GM12892 (cell line): ENCODE measurements around the gene PCDHGB4.
"Not testable (repeated sequence)": the region's sequence is repeated elsewhere in the genome, so short reads cannot be mapped to it uniquely, and the experiment has no call there.

Source experiments
- DNase-seq: peaks from one replicate; pipeline ENCODE4 v3.0.0; 2011; ENCODE audit not compliant: insufficient read length
- FAIRE-seq: peaks from 2 replicates; lab custom pipeline; 2011; peaks lifted over from hg19 to GRCh38; lab: Jason Lieb, UNC
- POLR2A ChIP-seq: IDR thresholded peaks from 2 replicates; pipeline ENCODE4 v1.6.1; 2011; ENCODE audit warnings: low read depth, low read length, control low read depth
- POLR2AphosphoS5 ChIP-seq: IDR thresholded peaks from 2 replicates; pipeline ENCODE4 v1.6.1; 2011; ENCODE audit warnings: low read depth, low read length, control low read depth
- TAF1 ChIP-seq: IDR thresholded peaks from 2 replicates; pipeline ENCODE4 v1.6.1; 2011; ENCODE audit warnings: low read depth, mild to moderate bottlenecking, control low read depth, low read length, borderline replicate concordance

The PCDHGB4 gene

GRCh38 chr5:141371572-141372475 lies 15.7 kb upstream of the PCDHGB4 start:
- FAIRE-seq, result no peak
- DNase-seq, result no peak
- no peak for TF ChIP-seq TAF1
- TF ChIP-seq POLR2A, result no peak
- no peak for TF ChIP-seq POLR2AphosphoS5

- TF ChIP-seq TAF1, result no peak
- no peak for TF ChIP-seq POLR2AphosphoS5
- TF ChIP-seq POLR2A, result no peak
- FAIRE-seq (no peak), DNase-seq (no peak)
Measured at GRCh38 chr5:141373673-141374317, 13.7 kb upstream of the PCDHGB4 start, which contains the start of gene PCDHGA6. PCDHGA6 (plus strand) TSS chr5:141373891; CDS start chr5:141374084, 193 bp downstream.

DNA sequence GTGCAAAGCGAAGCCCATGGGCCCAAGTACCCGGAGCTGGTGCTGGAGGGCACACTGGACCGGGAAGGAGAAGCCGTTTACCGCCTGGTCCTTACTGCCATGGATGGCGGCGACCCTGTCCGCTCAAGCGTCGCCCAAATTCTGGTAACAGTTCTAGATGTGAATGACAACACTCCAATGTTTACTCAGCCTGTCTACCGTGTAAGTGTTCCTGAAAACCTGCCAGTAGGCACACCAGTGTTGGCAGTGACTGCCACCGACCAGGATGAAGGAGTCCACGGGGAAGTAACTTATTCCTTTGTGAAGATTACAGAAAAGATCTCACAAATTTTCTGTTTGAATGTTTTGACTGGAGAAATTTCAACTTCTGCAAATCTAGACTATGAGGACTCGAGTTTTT lies 12.9 kb upstream of the PCDHGB4 start:
- DNase-seq (no peak), FAIRE-seq (no peak)
- TF ChIP-seq TAF1, result no peak
- no peak for TF ChIP-seq POLR2A
- no peak for TF ChIP-seq POLR2AphosphoS5

- DNase-seq, FAIRE-seq: not testable (repeated sequence)
Measured at GRCh38 chr5:141375444-141376155, 11.9 kb upstream of the PCDHGB4 start.

DNA sequence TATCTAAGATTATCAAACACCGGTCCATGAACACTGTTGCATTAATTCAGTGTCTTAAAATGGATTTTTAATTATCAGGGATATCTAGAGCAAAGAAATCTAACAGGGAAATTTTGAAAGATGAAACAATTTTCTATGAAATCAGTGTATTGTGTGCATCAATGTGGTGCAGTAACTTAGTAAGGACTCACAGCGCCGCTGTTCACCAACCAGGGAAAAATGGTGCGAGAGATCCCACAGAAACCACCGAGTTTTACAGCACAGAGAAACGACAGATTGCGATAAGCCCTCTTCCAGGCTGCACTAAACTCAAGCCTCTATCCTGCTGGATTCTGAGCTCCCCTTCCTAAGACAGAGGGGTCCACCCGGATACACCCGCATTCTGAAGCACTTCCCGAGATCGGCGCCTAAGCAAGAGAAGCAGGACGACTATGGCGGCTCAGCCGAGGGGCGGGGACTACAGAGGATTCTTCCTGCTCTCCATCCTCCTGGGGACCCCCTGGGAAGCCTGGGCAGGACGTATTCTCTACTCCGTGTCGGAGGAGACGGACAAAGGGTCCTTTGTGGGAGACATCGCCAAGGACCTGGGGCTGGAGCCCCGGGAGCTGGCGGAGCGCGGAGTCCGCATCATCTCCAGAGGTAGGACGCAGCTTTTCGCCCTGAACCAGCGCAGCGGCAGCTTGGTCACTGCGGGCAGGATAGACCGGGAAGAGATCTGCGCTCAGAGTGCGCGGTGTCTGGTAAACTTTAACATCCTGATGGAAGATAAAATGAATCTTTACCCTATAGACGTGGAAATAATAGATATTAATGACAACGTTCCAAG lies 4.8 kb upstream of the PCDHGB4 start, which contains the start of gene PCDHGA7:
Gene PCDHGA7 (plus strand): TSS at position 274 of the 826 bp plus-strand sequence. CDS start 158 bp downstream, at position 432.
- TF ChIP-seq POLR2A, result no peak
- no peak for TF ChIP-seq TAF1
- TF ChIP-seq POLR2AphosphoS5, result no peak
- no peak for DNase-seq
- no peak for FAIRE-seq

DNA sequence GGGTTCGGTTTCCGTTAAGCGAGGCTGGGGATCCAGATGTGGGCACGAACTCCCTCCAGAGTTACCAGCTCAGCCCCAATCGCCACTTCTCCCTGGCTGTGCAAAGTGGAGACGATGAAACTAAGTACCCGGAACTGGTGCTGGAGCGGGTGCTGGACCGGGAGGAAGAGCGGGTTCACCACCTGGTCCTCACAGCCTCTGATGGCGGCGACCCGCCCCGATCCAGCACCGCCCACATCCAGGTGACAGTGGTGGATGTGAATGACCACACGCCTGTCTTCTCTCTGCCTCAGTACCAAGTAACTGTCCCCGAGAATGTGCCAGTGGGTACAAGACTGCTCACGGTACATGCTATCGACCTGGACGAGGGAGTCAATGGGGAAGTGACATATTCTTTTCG lies 4.2 kb upstream of the PCDHGB4 start:
- TF ChIP-seq TAF1 (no peak), POLR2AphosphoS5 (no peak), POLR2A (no peak)
- FAIRE-seq (no peak), DNase-seq (no peak)

- TF ChIP-seq POLR2A (no peak), TAF1 (no peak), POLR2AphosphoS5 (no peak)
- DNase-seq (no peak), FAIRE-seq (no peak)
Measured at GRCh38 chr5:141384471-141385267, 2.8 kb upstream of the PCDHGB4 start.

DNA sequence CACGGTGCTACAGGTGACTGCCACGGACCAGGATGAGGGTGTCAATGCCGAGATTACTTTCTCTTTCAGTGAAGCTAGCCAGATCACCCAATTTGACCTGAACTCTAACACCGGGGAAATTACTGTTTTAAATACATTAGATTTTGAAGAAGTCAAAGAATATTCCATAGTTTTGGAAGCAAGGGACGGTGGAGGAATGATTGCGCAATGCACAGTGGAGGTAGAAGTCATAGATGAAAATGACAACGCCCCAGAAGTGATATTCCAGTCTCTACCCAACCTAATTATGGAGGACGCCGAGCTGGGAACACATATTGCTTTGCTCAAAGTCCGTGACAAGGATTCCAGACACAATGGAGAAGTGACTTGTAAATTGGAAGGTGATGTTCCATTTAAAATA lies 1.2 kb downstream of the PCDHGB4 start:
- DNase-seq (no peak), FAIRE-seq (no peak)
- TF ChIP-seq POLR2AphosphoS5 (no peak), POLR2A (no peak), TAF1 (no peak)

DNA sequence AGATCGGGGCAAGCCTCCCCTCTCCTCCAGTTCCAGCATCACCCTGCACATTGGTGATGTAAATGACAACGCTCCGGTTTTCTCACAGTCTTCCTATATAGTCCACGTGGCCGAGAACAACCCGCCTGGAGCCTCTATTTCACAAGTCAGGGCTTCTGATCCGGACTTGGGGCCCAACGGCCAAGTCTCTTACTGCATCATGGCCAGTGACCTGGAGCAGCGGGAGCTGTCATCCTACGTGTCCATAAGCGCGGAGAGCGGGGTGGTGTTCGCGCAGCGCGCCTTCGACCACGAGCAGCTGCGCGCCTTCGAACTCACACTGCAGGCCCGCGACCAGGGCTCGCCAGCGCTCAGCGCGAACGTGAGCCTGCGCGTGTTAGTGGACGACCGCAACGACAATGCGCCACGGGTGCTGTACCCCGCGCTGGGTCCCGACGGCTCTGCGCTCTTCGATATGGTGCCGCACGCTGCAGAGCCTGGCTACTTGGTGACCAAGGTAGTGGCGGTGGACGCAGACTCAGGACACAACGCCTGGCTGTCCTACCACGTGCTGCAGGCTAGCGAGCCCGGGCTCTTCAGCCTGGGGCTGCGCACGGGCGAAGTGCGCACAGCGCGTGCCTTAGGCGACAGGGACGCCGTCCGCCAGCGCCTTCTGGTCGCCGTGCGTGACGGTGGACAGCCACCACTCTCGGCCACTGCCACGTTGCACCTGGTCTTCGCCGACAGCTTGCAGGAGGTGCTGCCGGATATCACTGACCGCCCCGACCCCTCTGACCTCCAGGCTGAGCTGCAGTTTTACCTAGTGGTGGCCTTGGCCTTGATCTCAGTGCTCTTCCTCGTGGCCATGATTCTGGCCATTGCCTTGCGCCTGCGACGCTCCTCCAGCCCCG lies 1.9 kb downstream of the PCDHGB4 start:
- TF ChIP-seq POLR2AphosphoS5, result no peak
- no peak for TF ChIP-seq POLR2A
- TF ChIP-seq TAF1, result no peak
- DNase-seq (no peak), FAIRE-seq (no peak)
